H7 (cell line): ENCODE results near the gene CD302. TPM values are rescaled to one million over a fixed set of nuclear protein-coding genes. Genes with fewer than 3 reads are reported as not detected.
"Not testable (repeated sequence)": the region's sequence is repeated elsewhere in the genome, so short reads cannot be mapped to it uniquely, and the experiment has no call there.

Experiments
- DNase-seq: peaks from one replicate; pipeline ENCODE4 v3.0.0; 2012
- H3K27me3 ChIP-seq: 2 replicates; pipeline ENCODE4 v1.6.0; 2011; ENCODE audit warnings: mild to moderate bottlenecking, low read length; ENCODE audit not compliant: control insufficient read depth, insufficient read depth
- H3K36me3 ChIP-seq: replicated peaks from 2 replicates; pipeline ENCODE4 v1.5.1; 2011; ENCODE audit warnings: low read length; ENCODE audit not compliant: control insufficient read depth, insufficient read depth
- H3K4me3 ChIP-seq: 2 replicates; pipeline ENCODE4 v1.5.1; 2011; ENCODE audit warnings: low read depth, mild to moderate bottlenecking, control low read depth, low read length, moderate library complexity; ENCODE audit not compliant: insufficient read depth
- total RNA-seq: library from RNA; depleted of rRNA; stranded (reverse); fragments of >200 nt; shearing (Covaris generic); gene quantifications from 2 replicates; pipeline ENCODE4 v1.2.3, GENCODE V29; 2014

CD302 gene
- total RNA-seq, 1 experiment from 2014 or later, result 1.2 TPM

DNA sequence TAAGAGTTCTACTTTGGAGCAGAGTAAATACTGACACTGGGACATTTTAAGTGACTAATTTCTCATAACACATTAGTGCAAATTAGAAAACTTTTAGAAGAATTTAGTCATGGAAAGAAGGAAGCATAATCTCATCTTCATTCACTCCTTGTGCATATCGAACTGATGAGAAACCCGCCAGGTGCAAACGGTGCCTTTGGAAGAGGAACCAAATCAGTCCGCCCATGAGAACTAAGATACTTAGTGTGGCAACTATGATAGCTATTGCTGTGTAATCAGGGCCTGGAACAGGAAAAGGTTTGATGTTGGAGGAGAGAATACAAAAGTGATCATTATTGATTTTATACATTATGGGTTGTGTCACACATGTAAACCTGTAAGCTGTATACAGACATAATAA, 6.9 kb upstream of the CD302 start:
- Histone ChIP-seq H3K27me3 (no peaks in the 10 kb centered on the region), H3K4me3 (no peak overlapping the region), H3K36me3 (no peaks in the 10 kb centered on the region)
- no peak for DNase-seq

GRCh38 chr2:159803235-159803962, 5.4 kb upstream of the CD302 start:
- H3K27me3 ChIP-seq, result peaks cover 6% of the 10 kb centered on the region
- DNase-seq, result no peak
- no peak overlapping the region for H3K4me3 ChIP-seq
- H3K36me3 ChIP-seq, result no peaks in the 10 kb centered on the region

DNA sequence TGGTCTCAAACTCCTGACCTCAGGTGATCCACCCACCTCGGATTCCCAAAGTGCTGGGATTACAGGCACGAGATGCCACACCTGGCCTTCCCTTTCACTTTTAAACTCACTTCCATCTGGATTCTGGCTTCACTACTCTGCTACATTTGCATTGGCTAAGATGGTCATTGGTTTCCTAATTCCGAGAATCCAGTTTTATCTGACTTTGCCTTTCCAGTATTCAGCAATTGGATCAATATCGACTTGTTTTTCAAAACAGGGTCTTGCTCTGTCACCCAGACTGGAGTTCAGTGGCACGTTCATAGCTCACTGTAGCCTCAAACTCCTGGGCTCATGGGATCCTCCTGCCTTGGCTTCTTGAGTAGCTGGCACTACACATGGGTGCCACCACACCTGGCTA, 4.7 kb upstream of the CD302 start:
- no peaks in the 10 kb centered on the region for H3K36me3 ChIP-seq
- no peak for DNase-seq
- no peak overlapping the region for H3K4me3 ChIP-seq
- peaks cover 14% of the 10 kb centered on the region for H3K27me3 ChIP-seq

- no peak for DNase-seq
- Histone ChIP-seq H3K27me3 (peaks cover 25% of the 10 kb centered on the region), H3K36me3 (no peaks in the 10 kb centered on the region), H3K4me3 (no peak overlapping the region)
Observed at GRCh38 chr2:159799833-159800232, 1.8 kb upstream of the CD302 start.

GRCh38 chr2:159798376-159798725, 343 bp upstream of the CD302 start:
- Histone ChIP-seq H3K36me3 (no peaks in the 10 kb centered on the region), H3K4me3 (peak overlapping the region; percentile 64), H3K27me3 (peaks cover 25% of the 10 kb centered on the region)
- DNase-seq, result no peak

- H3K27me3 ChIP-seq, result peaks cover 25% of the 10 kb centered on the region
- no peak for DNase-seq
- H3K36me3 ChIP-seq, result no peaks in the 10 kb centered on the region
- H3K4me3 ChIP-seq, result peak overlapping the region; percentile 64; the same call in 1 of the 2 replicates
Observed at GRCh38 chr2:159797225-159797542, 824 bp downstream of the CD302 start.

- H3K27me3 ChIP-seq, result peaks cover 25% of the 10 kb centered on the region
- DNase-seq, result no peak
- H3K4me3 ChIP-seq, result no peak overlapping the region
- H3K36me3 ChIP-seq, result no peaks in the 10 kb centered on the region
Observed at GRCh38 chr2:159795841-159796690, 1.9 kb downstream of the CD302 start.

DNA sequence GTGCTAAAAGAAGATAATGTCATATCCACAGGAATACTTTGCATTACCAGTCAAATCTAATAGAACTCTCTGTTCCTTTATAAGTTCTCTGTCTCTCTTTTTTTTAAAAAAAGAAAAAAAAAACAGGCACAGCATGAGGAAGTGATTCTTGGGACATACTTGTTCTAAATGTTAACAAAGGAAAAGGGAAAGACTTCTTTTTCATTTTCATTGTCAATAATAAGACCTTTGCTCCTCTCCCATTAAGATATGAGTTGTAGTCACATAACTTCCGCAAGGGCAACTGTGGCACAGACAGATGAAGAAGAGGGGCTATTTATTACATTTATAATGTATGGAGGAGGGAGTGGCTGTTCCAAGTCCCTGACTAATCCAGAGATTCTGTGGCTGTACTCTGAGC, 4.7 kb downstream of the CD302 start:
- no peaks in the 10 kb centered on the region for H3K36me3 ChIP-seq
- no peak for DNase-seq
- H3K27me3 ChIP-seq, result peaks cover 18% of the 10 kb centered on the region

DNA sequence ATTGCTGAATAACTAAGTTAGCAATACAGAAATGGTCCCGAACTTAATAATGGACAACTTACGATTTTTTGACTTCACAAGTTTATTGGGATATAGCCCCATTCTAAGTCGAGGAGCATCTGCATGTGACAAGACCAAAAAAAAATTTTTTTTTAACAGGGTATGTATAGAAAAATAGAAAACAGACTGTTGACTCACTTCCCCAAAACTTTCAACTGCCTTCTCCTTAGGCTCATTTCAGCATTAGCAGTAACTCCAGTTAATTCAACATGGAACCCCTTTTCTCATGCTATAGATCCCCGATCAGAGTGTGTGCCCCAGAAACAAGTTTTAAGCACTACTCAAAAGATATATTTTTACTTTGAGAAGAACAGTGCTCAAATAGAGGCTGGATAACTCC, 5.4 kb downstream of the CD302 start:
- no peak for DNase-seq
- Histone ChIP-seq H3K4me3 (no peak overlapping the region), H3K27me3 (peaks cover 11% of the 10 kb centered on the region), H3K36me3 (no peaks in the 10 kb centered on the region)

More for the DNA sequence above, 4.7 kb downstream of the CD302 start:
- no peak overlapping the region for H3K4me3 ChIP-seq

- Histone ChIP-seq H3K27me3 (peaks cover 5% of the 10 kb centered on the region), H3K36me3 (no peaks in the 10 kb centered on the region), H3K4me3 (no peak overlapping the region)
- no peak for DNase-seq
Observed at GRCh38 chr2:159792036-159792435, 6.0 kb downstream of the CD302 start.

DNA sequence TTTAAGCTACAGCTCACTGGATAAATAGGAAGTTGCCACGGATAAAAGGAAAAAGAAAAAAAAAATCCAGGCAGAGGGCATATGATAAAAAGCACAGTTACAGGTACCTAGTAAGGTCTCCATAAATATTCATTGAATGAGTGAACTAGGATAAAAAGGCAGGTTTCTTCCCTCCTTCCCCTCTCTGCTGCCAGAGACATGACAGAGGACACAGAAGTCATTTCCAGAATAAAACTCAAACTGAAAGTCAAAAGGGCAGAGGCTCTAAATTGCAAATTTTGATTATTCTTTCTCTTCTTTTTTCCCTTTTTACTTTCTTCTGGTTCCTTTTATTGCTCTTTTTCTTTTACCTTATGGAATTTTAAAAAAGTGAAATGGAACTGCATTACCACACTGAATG, 7.7 kb downstream of the CD302 start:
- DNase-seq, result no peak
- Histone ChIP-seq H3K4me3 (no peak overlapping the region), H3K36me3 (no peaks in the 10 kb centered on the region), H3K27me3 (no peaks in the 10 kb centered on the region)

DNA sequence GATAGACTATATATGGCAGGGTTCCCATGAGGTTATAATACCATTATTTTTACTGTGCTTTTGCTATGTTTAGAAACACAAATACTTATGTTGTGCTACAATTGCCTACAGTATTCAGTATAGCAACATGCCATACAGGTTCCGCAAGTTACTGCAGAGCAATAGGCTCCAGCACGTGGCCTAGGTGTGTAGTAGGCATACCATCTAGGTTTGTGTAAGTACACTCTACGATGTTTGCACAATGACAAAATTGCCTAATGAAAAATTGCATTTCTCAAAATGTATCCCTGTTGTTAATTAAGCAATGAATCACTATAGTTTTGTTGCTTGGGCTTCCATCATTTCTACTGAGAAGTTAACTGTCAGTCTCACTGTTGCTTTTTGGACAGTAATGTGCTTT, 9.8 kb downstream of the CD302 start:
- DNase-seq, result no peak
- H3K36me3 ChIP-seq, result no peaks in the 10 kb centered on the region
- no peak overlapping the region for H3K4me3 ChIP-seq
- H3K27me3 ChIP-seq, result no peaks in the 10 kb centered on the region

DNA sequence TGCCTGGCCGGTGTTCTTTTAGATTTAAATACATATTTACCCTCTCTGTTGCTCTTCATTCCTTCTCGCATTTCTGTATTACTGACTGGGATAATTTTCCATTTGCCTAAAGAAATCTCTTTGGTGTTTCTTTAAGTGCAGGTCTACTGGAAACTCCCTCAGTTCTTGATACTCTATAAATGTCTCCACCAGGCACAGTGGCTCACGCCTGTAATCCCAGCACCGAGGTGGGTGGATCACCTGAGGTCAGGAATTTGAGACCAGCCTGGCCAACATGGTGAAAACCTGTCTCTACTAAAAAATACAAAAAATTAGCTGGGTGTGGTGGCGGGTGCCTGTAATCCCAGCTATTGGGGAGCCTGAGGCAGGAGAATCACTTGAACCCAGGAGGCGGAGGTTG, 10.4 kb downstream of the CD302 start:
- DNase-seq, H3K27me3 ChIP-seq: not testable (repeated sequence)

DNA sequence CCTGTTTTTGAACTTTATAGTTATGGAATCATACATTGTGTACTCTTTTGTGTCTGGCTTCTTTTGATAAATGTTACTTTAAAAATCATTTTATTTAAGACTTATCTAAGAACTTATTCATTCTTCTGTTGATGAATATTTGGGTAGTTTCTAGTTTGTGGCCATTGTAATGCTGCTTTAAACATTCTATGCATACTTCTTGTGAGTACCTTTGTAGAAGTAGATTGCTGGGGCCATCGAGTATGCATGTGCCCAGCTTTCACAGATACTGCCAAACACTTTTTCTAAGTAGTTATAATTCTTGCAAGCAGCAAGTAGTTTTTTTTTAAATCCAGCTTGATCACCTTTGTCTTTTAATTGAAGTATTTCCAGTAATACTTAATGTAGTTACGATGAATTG, 11.1 kb downstream of the CD302 start:
- Histone ChIP-seq H3K36me3 (no peaks in the 10 kb centered on the region), H3K4me3 (no peak overlapping the region), H3K27me3 (no peaks in the 10 kb centered on the region)
- no peak for DNase-seq

More for the DNA sequence above, 10.4 kb downstream of the CD302 start:
- H3K4me3 ChIP-seq, H3K36me3 ChIP-seq: not testable (repeated sequence)

GRCh38 chr2:159785195-159785594, 12.8 kb downstream of the CD302 start:
- DNase-seq, result no peak
- Histone ChIP-seq H3K4me3 (no peak overlapping the region), H3K27me3 (no peaks in the 10 kb centered on the region), H3K36me3 (no peaks in the 10 kb centered on the region)
